K562 (cell line): ENCODE measurements around the gene STK33. TPM values are rescaled to one million over a fixed set of nuclear protein-coding genes. Genes with fewer than 3 reads are reported as not detected.

Experiments
- ATAC-seq: fragments of 200-7000 bp; cut with Tn5 transposase; 3 replicates; pipeline ENCODE4 v1.9.1; 2020; ENCODE audit warnings: moderate library complexity
- BruUV-seq: library from RNA; stranded (reverse); fragments of 400-500 nt; replicated peaks from 2 replicates; lab custom pipeline; 2021; lab: Mats Ljungman, UMichigan
- CTCF ChIA-PET: fragments of 300-600 bp; formaldehyde crosslinking; extraction: SDS; loops from one replicate; lab custom pipeline; 2021; ENCODE audit warnings: low intra/inter-chr PET ratio; lab: Yijun Ruan, JAX
- POLR2A ChIA-PET: fragments of 300-600, 350-650 bp; sonication (Branson Sonifier 250); formaldehyde crosslinking; extraction: SDS; loops from one replicate; lab custom pipeline; 2021; ENCODE audit warnings: antibody characterized with exemption, inconsistent platforms; lab: Yijun Ruan, JAX
- DNase-seq, 4 experiments: peaks; one replicate each; pipeline versions ENCODE4 v3.0.0 to v3.0.0-alpha.2; 2011 to 2018; ENCODE audit warnings: low spot score in 3 of 4, mixed read lengths in 3 of 4; ENCODE audit errors: extremely low read depth in 1 of 4
- FAIRE-seq: peaks from 2 replicates; lab custom pipeline; 2011; peaks lifted over from hg19 to GRCh38; lab: Jason Lieb, UNC
- H2AFZ ChIP-seq: 2 replicates; pipeline ENCODE4 v1.6.0; 2011; ENCODE audit warnings: low read depth, low read length, control low read depth, inconsistent platforms
- H3K27ac ChIP-seq: fragments of 200-600 bp; 3 replicates; pipeline ENCODE4 v1.8.0; 2011; ENCODE audit warnings: low read depth, mild to moderate bottlenecking, control low read depth, inconsistent platforms, low read length, moderate library complexity, mixed read lengths; ENCODE audit errors: extremely low read depth
- H3K27me3 ChIP-seq, 2 experiments: fragments of 300-600 bp in 1 of 2; 2 replicates in 1 of 2; 3 replicates in 1 of 2; pipeline versions ENCODE4 v1.6.0 to v1.8.0; 2011; ENCODE audit warnings: inconsistent platforms in 2 of 2, low read length in 2 of 2, mild to moderate bottlenecking in 1 of 2, mixed read lengths in 1 of 2, moderate library complexity in 1 of 2; ENCODE audit not compliant: control insufficient read depth in 2 of 2, insufficient read depth in 2 of 2
- H3K36me3 ChIP-seq: fragments of 300-600 bp; 3 replicates; pipeline ENCODE4 v1.8.0; 2011; ENCODE audit warnings: mild to moderate bottlenecking, low read length, inconsistent platforms; ENCODE audit not compliant: control insufficient read depth, insufficient read depth
- H3K4me1 ChIP-seq, 2 experiments: fragments of 200-600 bp in 1 of 2; replicated peaks in 1 of 2; 2 replicates in 1 of 2; 3 replicates in 1 of 2; pipeline versions ENCODE4 v1.5.1 to v1.8.0; 2011; ENCODE audit warnings: inconsistent platforms in 2 of 2, low read length in 2 of 2, mild to moderate bottlenecking in 1 of 2, mixed read lengths in 1 of 2, moderate library complexity in 1 of 2; ENCODE audit not compliant: control insufficient read depth in 2 of 2, insufficient read depth in 2 of 2
- H3K4me2 ChIP-seq: 2 replicates; pipeline ENCODE4 v1.6.1; 2011; ENCODE audit warnings: low read length, control low read depth, inconsistent platforms, mixed read lengths; ENCODE audit not compliant: insufficient read depth
- H3K4me3 ChIP-seq: fragments of 200-600 bp; sonication (generic), shearing (Covaris generic); 2 replicates; pipeline ENCODE4 v1.5.1; 2016; ENCODE audit warnings: control low read depth, inconsistent platforms
- H3K79me2 ChIP-seq: fragments of 200-600 bp; 3 replicates; pipeline ENCODE4 v1.8.0; 2011; ENCODE audit warnings: low read length, inconsistent platforms; ENCODE audit not compliant: control insufficient read depth, insufficient read depth
- H3K9ac ChIP-seq, 2 experiments: 2 replicates each; pipeline versions ENCODE4 v1.6.0 to v1.6.1; 2011; ENCODE audit warnings: low read depth in 2 of 2, low read length in 2 of 2, control low read depth in 1 of 2, inconsistent platforms in 1 of 2, mild to moderate bottlenecking in 1 of 2, mixed read lengths in 1 of 2; ENCODE audit not compliant: insufficient read depth in 1 of 2
- H3K9me1 ChIP-seq: one replicate; pipeline ENCODE4 v1.6.0; 2011; ENCODE audit warnings: inconsistent platforms, mild to moderate bottlenecking, low read length, moderate library complexity; ENCODE audit not compliant: control insufficient read depth, insufficient read depth
- H3K9me3 ChIP-seq: replicated peaks from 2 replicates; pipeline ENCODE4 v1.5.1; 2011; ENCODE audit warnings: low read depth, low read length, inconsistent platforms; ENCODE audit not compliant: control insufficient read depth, insufficient read depth
- H4K20me1 ChIP-seq: replicated peaks from 2 replicates; pipeline ENCODE4 v1.6.1; 2011; ENCODE audit warnings: low read length, inconsistent platforms, mixed read lengths; ENCODE audit not compliant: control insufficient read depth, insufficient read depth
- ARID3A ChIP-seq: IDR thresholded peaks from 2 replicates; pipeline ENCODE4 v1.6.1; 2012; ENCODE audit warnings: low read depth, low read length, improper control_type of control experiment, borderline replicate concordance
- HLTF ChIP-seq: fragments of 450-650 bp; IDR thresholded peaks from 2 replicates; pipeline ENCODE4 v1.6.1; 2016
- NFIC ChIP-seq: fragments of 450-650 bp; IDR thresholded peaks from 2 replicates; pipeline ENCODE4 v1.6.1; 2017; ENCODE audit warnings: mild to moderate bottlenecking, inconsistent platforms
- NFIX ChIP-seq: fragments of 250-450 bp; sonication (Bioruptor Pico); IDR thresholded peaks from 2 replicates; pipeline ENCODE4 v1.4.0; 2020; ENCODE audit warnings: low read depth, mild to moderate bottlenecking, moderate library complexity
- STAG1 ChIP-seq: sonication (generic); formaldehyde crosslinking; IDR thresholded peaks from 2 replicates; pipeline ENCODE4 v1.5.0; 2020; ENCODE audit warnings: missing genetic modification reagents, borderline replicate concordance
- ZKSCAN3 ChIP-seq: fragments of 250-450 bp; sonication (Bioruptor Pico); IDR thresholded peaks from 2 replicates; pipeline ENCODE4 v1.4.0; 2020
- ZNF23 ChIP-seq: fragments of 250-450 bp; sonication (Bioruptor Pico); IDR thresholded peaks from 2 replicates; pipeline ENCODE4 v1.4.0; 2020; ENCODE audit warnings: mild to moderate bottlenecking
- WGBS: fragments of 100-300 bp; shearing (Covaris generic); methylation state at CpG from one replicate; pipeline ENCODE4 v1.1.6; 2016; ENCODE audit warnings: low coverage, mixed read lengths; ENCODE audit not compliant: insufficient coverage; ENCODE audit errors: missing lambda C conversion rate; 5-methylcytosine and 5-hydroxymethylcytosine counted together
- in situ Hi-C: fragments of 300-500 bp; cut with MboI; formaldehyde crosslinking; loops from 4 replicates; pipeline ENCODE4 v1.15.0; 2018; ENCODE audit warnings: inconsistent platforms, mixed read lengths
- intact Hi-C: fragments of 100-400 bp; cut with micrococcal nuclease; formaldehyde crosslinking; loops from 2 replicates; pipeline ENCODE4 v1.14.2; 2022
- polyA plus RNA-seq, 8 experiments: library from polyadenylated mRNA; depleted of rRNA in 4 of 8; stranded (reverse) in 5 of 8; unstranded in 3 of 8; fragments of >200 nt; fragmentation: Nextera tagmentation in 2 of 8; fragmentation: Illumina TruSeq in 1 of 8; extraction: Ambion mirVana in 2 of 8; extraction: Trizol in 1 of 8; gene quantifications; 2 replicates each; pipeline versions ENCODE4 v1.2.1 to v1.2.3, GENCODE V29; 2011 to 2014; ENCODE audit warnings: inconsistent platforms in 1 of 8, missing spikeins in 1 of 8
- total RNA-seq, 7 experiments: library from RNA; depleted of rRNA in 6 of 7; stranded (reverse); fragments of >200 nt in 6 of 7; fragmentation: Illumina TruSeq in 2 of 7; extraction: Trizol in 2 of 7; gene quantifications; 2 replicates each; pipeline versions ENCODE4 v1.2.1 to v1.2.3, GENCODE V29; 2011 to 2021; ENCODE audit warnings: low replicate concordance in 1 of 7

Gene STK33
- total and polyA plus RNA-seq, 9 of the 15 experiments (the other 6 are each of a cell fraction or from before 2014, with no cell fraction given), result not detected

GRCh38 chr11:8459711-8460399 is 134.2 kb downstream of the STK33 start:
- ChIA-PET CTCF (no interaction called here), POLR2A (no interaction called here)
- no peak overlapping the region for H3K4me3 ChIP-seq
- 3% methylated on average over 4 of the region's 4 CpGs for WGBS
- H2AFZ ChIP-seq, result no peak overlapping the region
- no peaks in the 10 kb centered on the region for H3K36me3 ChIP-seq
- no peaks in the 10 kb centered on the region for H3K27me3 ChIP-seq
- H3K9me1 ChIP-seq, result no peaks in the 10 kb centered on the region
- no peak for FAIRE-seq
- no peak for ATAC-seq
- intact Hi-C loops, result no loop called here
- no peak overlapping the region for H3K9ac ChIP-seq
- H4K20me1 ChIP-seq, result no peaks in the 10 kb centered on the region
- peak; percentile 93 for TF ChIP-seq NFIC
- TF ChIP-seq ZKSCAN3 (CRISPR knock-in tag), result no peak
- TF ChIP-seq ARID3A, result no peak
- TF ChIP-seq NFIX (CRISPR knock-in tag), result peak; percentile 78
- TF ChIP-seq STAG1, result no peak
- TF ChIP-seq ZNF23 (CRISPR knock-in tag), result no peak
- no peak for TF ChIP-seq HLTF
- no peak for DNase-seq
- no peaks in the 10 kb centered on the region for H3K9me3 ChIP-seq
- in situ Hi-C loops, result no loop called here
- H3K4me2 ChIP-seq, result no peak overlapping the region
- no peaks in the 10 kb centered on the region for H3K79me2 ChIP-seq
- BruUV-seq, result no TSS peak
- no peaks in the 10 kb centered on the region for H3K4me1 ChIP-seq
- H3K27ac ChIP-seq, result no peak overlapping the region
